Calu3 (cell line): Measurements from ENCODE around the gene ST7. TPM values are rescaled to one million over a fixed set of nuclear protein-coding genes. Genes with fewer than 3 reads are reported as not detected.

Experiments
- BruUV-seq: library from RNA; stranded (reverse); fragments of 400-500 nt; replicated peaks from 2 replicates; lab custom pipeline; 2021; lab: Mats Ljungman, UMichigan
- CTCF ChIA-PET: fragments of 300-600 bp; sonication (Branson Sonifier 250); formaldehyde crosslinking; loops from one replicate; lab custom pipeline; 2022; ENCODE audit warnings: antibody characterized with exemption; lab: Charles Lee
- DNase-seq: peaks from one replicate; pipeline ENCODE4 v3.0.0; 2022
- H3K27ac Mint-ChIP-seq: one replicate; pipeline ENCODE4 v1.8.0; 2022; ENCODE audit warnings: mixed read lengths; ENCODE audit not compliant: unreplicated experiment
- H3K27me3 Mint-ChIP-seq: one replicate; pipeline ENCODE4 v1.8.0; 2022; ENCODE audit warnings: mixed read lengths; ENCODE audit not compliant: unreplicated experiment
- H3K36me3 Mint-ChIP-seq: one replicate; pipeline ENCODE4 v1.8.0; 2022; ENCODE audit warnings: mild to moderate bottlenecking, moderate library complexity, mixed read lengths; ENCODE audit not compliant: insufficient read depth, unreplicated experiment
- H3K4me1 Mint-ChIP-seq: one replicate; pipeline ENCODE4 v1.8.0; 2022; ENCODE audit warnings: mild to moderate bottlenecking, low read depth, mixed read lengths; ENCODE audit not compliant: unreplicated experiment
- H3K4me3 Mint-ChIP-seq: one replicate; pipeline ENCODE4 v1.8.0; 2022; ENCODE audit warnings: mild to moderate bottlenecking, low read depth, moderate library complexity, mixed read lengths; ENCODE audit not compliant: unreplicated experiment
- H3K9me3 Mint-ChIP-seq: one replicate; pipeline ENCODE4 v1.8.0; 2022; ENCODE audit warnings: low read depth, mixed read lengths; ENCODE audit not compliant: unreplicated experiment
- intact Hi-C: fragments of 100-400 bp; cut with micrococcal nuclease; formaldehyde crosslinking; loops from one replicate; pipeline ENCODE4 v1.10.0; 2022; ENCODE audit not compliant: unreplicated experiment
- total RNA-seq: library from RNA; stranded (reverse); gene quantifications from 2 replicates; pipeline ENCODE4 v1.2.3, GENCODE V29; 2022
- TF ChIP-seq, protein P1 (sequence below): fragments of 200-600 bp; IDR thresholded peaks from one replicate; pipeline ENCODE4 v1.8.0; 2022; ENCODE audit warnings: antibody characterized with exemption; ENCODE audit not compliant: unreplicated experiment

ST7 gene
- total RNA-seq, 1 experiment from 2014 or later = 17.7 TPM

- CTCF ChIA-PET = no interaction called here
- no peaks in the 10 kb centered on the region for H3K4me1 Mint-ChIP-seq
- H3K4me3 Mint-ChIP-seq = no peak overlapping the region
- DNase-seq = no peak
- no peaks in the 10 kb centered on the region for H3K9me3 Mint-ChIP-seq
- H3K36me3 Mint-ChIP-seq = no peaks in the 10 kb centered on the region
- TF ChIP-seq, protein P1, sequence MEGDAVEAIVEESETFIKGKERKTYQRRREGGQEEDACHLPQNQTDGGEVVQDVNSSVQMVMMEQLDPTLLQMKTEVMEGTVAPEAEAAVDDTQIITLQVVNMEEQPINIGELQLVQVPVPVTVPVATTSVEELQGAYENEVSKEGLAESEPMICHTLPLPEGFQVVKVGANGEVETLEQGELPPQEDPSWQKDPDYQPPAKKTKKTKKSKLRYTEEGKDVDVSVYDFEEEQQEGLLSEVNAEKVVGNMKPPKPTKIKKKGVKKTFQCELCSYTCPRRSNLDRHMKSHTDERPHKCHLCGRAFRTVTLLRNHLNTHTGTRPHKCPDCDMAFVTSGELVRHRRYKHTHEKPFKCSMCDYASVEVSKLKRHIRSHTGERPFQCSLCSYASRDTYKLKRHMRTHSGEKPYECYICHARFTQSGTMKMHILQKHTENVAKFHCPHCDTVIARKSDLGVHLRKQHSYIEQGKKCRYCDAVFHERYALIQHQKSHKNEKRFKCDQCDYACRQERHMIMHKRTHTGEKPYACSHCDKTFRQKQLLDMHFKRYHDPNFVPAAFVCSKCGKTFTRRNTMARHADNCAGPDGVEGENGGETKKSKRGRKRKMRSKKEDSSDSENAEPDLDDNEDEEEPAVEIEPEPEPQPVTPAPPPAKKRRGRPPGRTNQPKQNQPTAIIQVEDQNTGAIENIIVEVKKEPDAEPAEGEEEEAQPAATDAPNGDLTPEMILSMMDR = no peak
- H3K27ac Mint-ChIP-seq = no peak overlapping the region
- H3K27me3 Mint-ChIP-seq = no peaks in the 10 kb centered on the region
- intact Hi-C loops = no loop called here
- BruUV-seq = no TSS peak
These were observed 225.3 kb downstream of the ST7 start for GRCh38 chr7:117178600-117178999.

DNA sequence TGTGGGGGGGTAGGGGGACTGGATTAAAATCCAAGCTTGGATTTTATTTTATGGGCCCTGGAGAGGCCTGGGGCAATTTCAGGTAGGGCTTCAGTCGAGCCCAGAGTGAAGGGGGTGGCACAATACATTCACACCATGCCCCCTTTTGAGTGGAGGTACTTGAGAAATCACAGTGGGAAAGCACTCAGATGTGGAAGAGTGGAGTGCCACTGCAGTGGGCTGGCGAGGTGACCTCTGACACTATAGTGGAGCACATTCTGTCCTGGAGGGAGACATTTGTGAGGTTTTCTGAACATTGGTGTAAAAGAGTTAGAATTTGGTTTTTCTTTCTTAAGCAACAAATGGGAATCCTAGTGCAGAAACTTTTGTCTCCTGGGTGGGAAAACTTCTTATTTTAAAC, 226.4 kb downstream of the ST7 start:
- BruUV-seq = no TSS peak
- H3K4me3 Mint-ChIP-seq = no peak overlapping the region
- no peaks in the 10 kb centered on the region for H3K27me3 Mint-ChIP-seq
- TF ChIP-seq, protein P1 = no peak
- no peaks in the 10 kb centered on the region for H3K9me3 Mint-ChIP-seq
- CTCF ChIA-PET = no interaction called here
- DNase-seq = no peak
- H3K27ac Mint-ChIP-seq = no peak overlapping the region
- H3K4me1 Mint-ChIP-seq = no peaks in the 10 kb centered on the region
- no peaks in the 10 kb centered on the region for H3K36me3 Mint-ChIP-seq
- intact Hi-C loops = no loop called here

GRCh38 chr7:117183729-117184128, 230.4 kb downstream of the ST7 start:
- intact Hi-C loops = no loop called here
- TF ChIP-seq, protein P1 = no peak
- Mint-ChIP-seq H3K9me3 (no peaks in the 10 kb centered on the region), H3K4me3 (no peak overlapping the region), H3K4me1 (no peaks in the 10 kb centered on the region), H3K27ac (no peak overlapping the region), H3K36me3 (no peaks in the 10 kb centered on the region), H3K27me3 (no peaks in the 10 kb centered on the region)
- BruUV-seq = no TSS peak
- DNase-seq = no peak
- CTCF ChIA-PET = no interaction called here

GRCh38 chr7:117184367-117184766, 231.1 kb downstream of the ST7 start:
- Mint-ChIP-seq H3K4me1 (no peaks in the 10 kb centered on the region), H3K4me3 (no peak overlapping the region), H3K36me3 (no peaks in the 10 kb centered on the region), H3K9me3 (no peaks in the 10 kb centered on the region), H3K27me3 (no peaks in the 10 kb centered on the region), H3K27ac (no peak overlapping the region)
- CTCF ChIA-PET = no interaction called here
- TF ChIP-seq, protein P1 = no peak
- no TSS peak for BruUV-seq
- intact Hi-C loops = no loop called here
- no peak for DNase-seq
